GM12878 (cell line): ENCODE results near the gene LRIT2. TPM values are rescaled to one million over a fixed set of nuclear protein-coding genes. Genes with fewer than 3 reads are reported as not detected.

ENCODE experiments used
- ATAC-seq: fragments of 200-7000 bp; cut with Tn5 transposase; 3 replicates; pipeline ENCODE4 v1.9.1; 2020; ENCODE audit warnings: mild to moderate bottlenecking, moderate library complexity
- BruUV-seq: library from RNA; stranded (reverse); fragments of 400-500 nt; replicated peaks from 2 replicates; lab custom pipeline; 2021; lab: Mats Ljungman, UMichigan
- CTCF ChIA-PET: fragments of 300-600 bp; sonication (Branson Sonifier 250); formaldehyde crosslinking; extraction: SDS; loops from one replicate; lab custom pipeline; 2021; ENCODE audit warnings: inconsistent platforms; lab: Yijun Ruan, JAX
- POLR2A ChIA-PET: fragments of 350-600 bp; formaldehyde crosslinking; extraction: SDS; loops from one replicate; lab custom pipeline; 2021; ENCODE audit warnings: inconsistent platforms; lab: Charles Lee
- RAD21 ChIA-PET: fragments of 300-600 bp; sonication (Branson Sonifier 250); formaldehyde crosslinking; loops from one replicate; lab custom pipeline; 2023; ENCODE audit warnings: antibody characterized with exemption; ENCODE audit not compliant: unreplicated experiment; lab: Charles Lee
- SMC1A ChIA-PET: fragments of 300-600 bp; sonication (Branson Sonifier 250); formaldehyde crosslinking; loops from one replicate; lab custom pipeline; 2023; ENCODE audit not compliant: unreplicated experiment, uncharacterized antibody; lab: Charles Lee
- DNase-seq: peaks from one replicate; pipeline ENCODE4 v3.0.0-alpha.2; 2011; ENCODE audit warnings: low read depth, low spot score
- FAIRE-seq: peaks from 3 replicates; lab custom pipeline; 2011; peaks lifted over from hg19 to GRCh38; lab: Jason Lieb, UNC
- H2AFZ ChIP-seq: 2 replicates; pipeline ENCODE4 v1.6.0; 2011; ENCODE audit warnings: low read depth, low read length, control low read depth; ENCODE audit not compliant: control insufficient read depth
- H3K27ac ChIP-seq: 2 replicates; pipeline ENCODE4 v1.5.1; 2011; ENCODE audit warnings: control low read depth; ENCODE audit not compliant: control insufficient read depth, insufficient read depth
- H3K27me3 ChIP-seq, 2 experiments: replicated peaks in 1 of 2; 2 replicates each; pipeline versions ENCODE4 v1.6.0 to v1.6.1; 2011; ENCODE audit warnings: low read length in 1 of 2; ENCODE audit not compliant: control insufficient read depth in 2 of 2, insufficient read depth in 2 of 2
- H3K36me3 ChIP-seq, 2 experiments: 2 replicates each; pipeline ENCODE4 v1.5.1; 2011; ENCODE audit warnings: low read length in 1 of 2; ENCODE audit not compliant: control insufficient read depth in 2 of 2, insufficient read depth in 2 of 2
- H3K4me1 ChIP-seq: 2 replicates; pipeline ENCODE4 v1.6.1; 2011; ENCODE audit warnings: mild to moderate bottlenecking, low read length, moderate library complexity, mixed read lengths; ENCODE audit not compliant: control insufficient read depth, insufficient read depth
- H3K4me2 ChIP-seq: 2 replicates; pipeline ENCODE4 v1.6.0; 2011; ENCODE audit warnings: control low read depth; ENCODE audit not compliant: control insufficient read depth, insufficient read depth
- H3K4me3 ChIP-seq: fragments of 200-600 bp; sonication (generic); 2 replicates; pipeline ENCODE4 v1.5.1; 2016
- H3K79me2 ChIP-seq: 2 replicates; pipeline ENCODE4 v1.6.0; 2011; ENCODE audit warnings: low read length; ENCODE audit not compliant: control insufficient read depth, insufficient read depth
- H3K9ac ChIP-seq: 2 replicates; pipeline ENCODE4 v1.8.0; 2011; ENCODE audit warnings: low read length, control low read depth, mixed read lengths; ENCODE audit not compliant: control insufficient read depth, insufficient read depth
- H3K9me3 ChIP-seq: replicated peaks from 3 replicates; pipeline ENCODE4 v1.5.1; 2011; ENCODE audit warnings: mild to moderate bottlenecking, low read length; ENCODE audit not compliant: control insufficient read depth, insufficient read depth
- H4K20me1 ChIP-seq: 2 replicates; pipeline ENCODE4 v1.6.0; 2011; ENCODE audit not compliant: control insufficient read depth, insufficient read depth
- ATF7 ChIP-seq: fragments of 450-650 bp; IDR thresholded peaks from 2 replicates; pipeline ENCODE4 v1.6.1; 2016; ENCODE audit warnings: low read depth, mild to moderate bottlenecking
- CREB1 ChIP-seq: IDR thresholded peaks from 2 replicates; pipeline ENCODE4 v1.6.1; 2012; ENCODE audit warnings: low read depth, mild to moderate bottlenecking, inconsistent platforms
- CTCF ChIP-seq, 3 experiments: IDR thresholded peaks in 2 of 3; conservative IDR thresholded peaks in 1 of 3; 2 replicates each; pipeline ENCODE4 v1.5.1; 2011; ENCODE audit warnings: low read depth in 3 of 3, low read length in 3 of 3, mild to moderate bottlenecking in 3 of 3, control low read depth in 2 of 3, moderate library complexity in 2 of 3, inconsistent platforms in 1 of 3, mixed read lengths in 1 of 3; ENCODE audit not compliant: control insufficient read depth in 2 of 3, insufficient read depth in 1 of 3; ENCODE audit errors: extremely low read depth in 1 of 3
- E2F4 ChIP-seq: IDR thresholded peaks from 2 replicates; pipeline ENCODE4 v1.6.1; 2012; ENCODE audit warnings: low read depth, low read length, improper control_type of control experiment
- HCFC1 ChIP-seq: fragments of 150-350 bp; IDR thresholded peaks from 2 replicates; pipeline ENCODE4 v1.6.1; 2014; ENCODE audit warnings: low read length
- MLLT1 ChIP-seq: fragments of 450-650 bp; IDR thresholded peaks from 2 replicates; pipeline ENCODE4 v1.6.1; 2016; ENCODE audit warnings: mild to moderate bottlenecking
- MTA2 ChIP-seq: fragments of 450-650 bp; IDR thresholded peaks from 2 replicates; pipeline ENCODE4 v1.6.1; 2016; ENCODE audit warnings: low read depth, mild to moderate bottlenecking, moderate library complexity
- NR2F1 ChIP-seq: fragments of 450-650 bp; conservative IDR thresholded peaks from 2 replicates; pipeline ENCODE4 v1.6.1; 2017; ENCODE audit warnings: mild to moderate bottlenecking
- PAX5 ChIP-seq: IDR thresholded peaks from 2 replicates; pipeline ENCODE4 v1.6.1; 2011; ENCODE audit warnings: low read depth, low read length, borderline replicate concordance
- SMAD1 ChIP-seq: fragments of 450-650 bp; IDR thresholded peaks from 2 replicates; pipeline ENCODE4 v1.6.1; 2018; ENCODE audit warnings: mild to moderate bottlenecking, low read depth; ENCODE audit not compliant: partially characterized antibody
- SMC3 ChIP-seq: IDR thresholded peaks from 2 replicates; pipeline ENCODE4 v1.6.1; 2011; ENCODE audit warnings: low read length, improper control_type of control experiment, borderline replicate concordance
- SP1 ChIP-seq: IDR thresholded peaks from one replicate; pipeline ENCODE4 v1.6.1; 2011; ENCODE audit warnings: low read depth, low read length
- SUPT20H ChIP-seq: IDR thresholded peaks from 2 replicates; pipeline ENCODE4 v1.6.1; 2011; ENCODE audit warnings: low read depth, mild to moderate bottlenecking, low read length, moderate library complexity, borderline replicate concordance; ENCODE audit not compliant: control insufficient read depth
- ZBTB40 ChIP-seq: fragments of 450-650 bp; IDR thresholded peaks from 2 replicates; pipeline ENCODE4 v1.6.1; 2016; ENCODE audit warnings: mild to moderate bottlenecking, moderate library complexity, borderline replicate concordance
- ZNF622 ChIP-seq: fragments of 450-650 bp; IDR thresholded peaks from 2 replicates; pipeline ENCODE4 v1.6.1; 2017; ENCODE audit warnings: mild to moderate bottlenecking, inconsistent platforms
- WGBS: methylation state at CpG from one replicate; pipeline ENCODE4 v1.1.6; 2016; ENCODE audit warnings: low lambda C conversion rate; ENCODE audit not compliant: insufficient replicate concordance, insufficient coverage; ENCODE audit errors: missing lambda C conversion rate; 5-methylcytosine and 5-hydroxymethylcytosine counted together
- in situ Hi-C: fragments of 300-500 bp; cut with MboI; formaldehyde crosslinking; loops from 9 replicates; pipeline ENCODE4 v1.14.3; 2018; ENCODE audit warnings: mixed read lengths
- intact Hi-C: fragments of 100-400 bp; cut with micrococcal nuclease; formaldehyde crosslinking; loops from one replicate; pipeline ENCODE4 v1.14.2; 2022; ENCODE audit not compliant: unreplicated experiment
- polyA plus RNA-seq, 11 experiments: library from polyadenylated mRNA; depleted of rRNA in 4 of 11; unstranded in 6 of 11; stranded (reverse) in 5 of 11; fragments of >200 nt; fragmentation: Nextera tagmentation in 4 of 11; fragmentation: Illumina TruSeq in 1 of 11; extraction: Ambion mirVana in 4 of 11; extraction: Trizol in 1 of 11; gene quantifications; 1 replicate in 1 of 11; 2 replicates in 10 of 11; pipeline versions ENCODE4 v1.2.1 to v1.2.3, GENCODE V29; 2011 to 2016; ENCODE audit warnings: inconsistent platforms in 2 of 11, missing spikeins in 2 of 11, low read depth in 1 of 11
- total RNA-seq, 4 experiments: library from RNA; depleted of rRNA in 3 of 4; stranded (reverse); fragments of >200 nt in 3 of 4; fragmentation: Illumina TruSeq in 1 of 4; extraction: Trizol in 1 of 4; gene quantifications; 2 replicates each; pipeline versions ENCODE4 v1.2.1 to v1.2.3, GENCODE V29; 2013 to 2021

LRIT2 gene
- total and polyA plus RNA-seq, 10 of the 15 experiments (the other 5 are each of a cell fraction or from before 2014, with no cell fraction given): not detected

- Histone ChIP-seq H4K20me1 (no peaks in the 10 kb centered on the region), H3K4me3 (no peak overlapping the region), H2AFZ (no peak overlapping the region), H3K9me3 (peaks cover 4% of the 10 kb centered on the region; the same call in 1 of the 3 replicates), H3K4me1 (no peaks in the 10 kb centered on the region), H3K79me2 (no peaks in the 10 kb centered on the region), H3K9ac (no peak overlapping the region), H3K4me2 (no peak overlapping the region), H3K36me3 (no peaks in the 10 kb centered on the region), H3K27ac (no peak overlapping the region), H3K27me3 (no peaks in the 10 kb centered on the region; a peak in 2 of 4 replicates)
- peak; percentile 92 for FAIRE-seq
- no peak for DNase-seq
- ATAC-seq: peak; percentile 98
- RAD21 ChIA-PET: interaction anchor here (1.7 to 2.6 kb wide), 2 partner anchors 66 to 155 kb away, joined by 3 to 28 read pairs; no protein-coding TSS in a partner anchor
- BruUV-seq: no TSS peak
- CTCF ChIA-PET: interaction anchor here (0.6 to 28.3 kb wide), 19 partner anchors 9 to 630 kb away, joined by 3 to 788 read pairs (median 3); partner anchors contain the start of genes GHITM, GPR15LG and LRIT2
- SMC1A ChIA-PET: interaction anchor here (0.6 to 4.6 kb wide), 5 partner anchors 9 to 133 kb away, joined by 3 to 29 read pairs (median 3); no protein-coding TSS in a partner anchor
- POLR2A ChIA-PET: no interaction called here
- in situ Hi-C loops (no loop called here), intact Hi-C loops (no loop called here)
- WGBS: 9% methylated on average over 12 of the region's 12 CpGs
- TF ChIP-seq ATF7 (no peak), MLLT1 (no peak), E2F4 (no peak), SMAD1 (no peak), NR2F1 (peak; percentile 69), ZBTB40 (no peak), ZNF622 (no peak), MTA2 (no peak), HCFC1 (no peak), SMC3 (peak; percentile 52), SUPT20H (no peak), PAX5 (no peak), CREB1 (no peak), CTCF (IDR thresholded peaks at IDR 0.05 in 2 of 3, conservative IDR thresholded peaks at IDR 0.05 in 1 of 3; ENCODE audit: control insufficient read depth in 2 of 3, extremely low read depth in 1 of 3, insufficient read depth in 1 of 3, low read depth in 3 of 3, low read length in 3 of 3) (peak; percentile 70 to 78 (median 76)), SP1 (no peak)
Measured at GRCh38 chr10:84214612-84215235, 10.6 kb downstream of the LRIT2 start.
